8988T (cell line): ENCODE measurements around the gene TMEM205.
A peak's percentile ranks its signal among the peaks of the same experiment; 100 is the strongest.

Source experiments
- DNase-seq: peaks from one replicate; pipeline ENCODE4 v3.0.0; 2011

TMEM205 gene

DNA sequence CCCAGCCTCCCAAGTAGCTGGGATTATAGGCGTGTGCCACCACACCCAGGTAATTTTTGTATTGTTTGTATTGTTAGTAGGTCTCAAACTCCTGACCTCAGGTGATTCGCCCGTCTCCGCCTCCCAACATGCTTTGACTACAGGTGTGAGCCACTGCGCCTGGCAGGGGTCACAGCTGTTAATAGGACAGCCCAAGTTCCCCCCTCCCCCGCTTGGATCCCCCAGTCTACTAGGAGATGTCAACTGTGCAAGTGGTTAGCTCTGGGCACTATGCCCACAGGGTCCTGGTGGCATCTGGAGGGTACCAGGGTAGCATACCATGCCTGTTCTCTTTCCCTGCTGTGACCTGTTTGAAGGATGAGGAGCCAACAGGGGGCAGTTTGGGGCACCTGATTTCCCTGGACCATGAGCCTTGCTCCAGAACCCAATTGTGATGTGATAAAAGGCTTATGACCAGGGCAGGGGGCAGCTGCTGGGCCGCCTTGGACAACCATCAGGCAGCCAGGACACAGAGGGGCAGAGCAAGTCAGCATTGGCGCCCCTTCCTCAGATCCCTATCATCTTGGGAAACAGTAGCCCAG, 50.3 kb downstream of the TMEM205 start, which contains the start of gene TSPAN16:
Gene TSPAN16, plus strand, starts transcription at position 496 of the 581 bp plus-strand sequence. CDS start 138 bp downstream, outside the sequence.
- DNase-seq = no peak

DNA sequence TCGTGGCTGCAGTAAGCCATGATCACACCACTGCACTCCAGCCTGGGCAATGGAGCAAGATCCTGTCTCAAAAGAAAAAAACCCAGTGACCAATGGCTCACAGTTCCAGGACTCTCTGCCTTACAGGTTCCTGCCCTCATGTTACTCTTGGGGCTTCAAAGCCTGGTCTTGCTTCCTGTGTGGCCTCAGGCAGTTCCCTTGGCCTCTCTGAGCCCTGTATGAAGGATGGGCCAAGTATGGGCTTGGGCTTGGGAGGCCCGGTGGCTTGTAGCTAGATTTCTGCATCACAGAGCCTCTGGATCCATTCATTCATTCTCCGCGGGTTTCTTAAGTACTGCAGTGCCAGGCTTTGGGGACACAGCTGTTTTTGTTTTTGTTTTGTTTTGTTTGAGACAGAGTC, 50.9 kb downstream of the TMEM205 start:
- no peak for DNase-seq

DNA sequence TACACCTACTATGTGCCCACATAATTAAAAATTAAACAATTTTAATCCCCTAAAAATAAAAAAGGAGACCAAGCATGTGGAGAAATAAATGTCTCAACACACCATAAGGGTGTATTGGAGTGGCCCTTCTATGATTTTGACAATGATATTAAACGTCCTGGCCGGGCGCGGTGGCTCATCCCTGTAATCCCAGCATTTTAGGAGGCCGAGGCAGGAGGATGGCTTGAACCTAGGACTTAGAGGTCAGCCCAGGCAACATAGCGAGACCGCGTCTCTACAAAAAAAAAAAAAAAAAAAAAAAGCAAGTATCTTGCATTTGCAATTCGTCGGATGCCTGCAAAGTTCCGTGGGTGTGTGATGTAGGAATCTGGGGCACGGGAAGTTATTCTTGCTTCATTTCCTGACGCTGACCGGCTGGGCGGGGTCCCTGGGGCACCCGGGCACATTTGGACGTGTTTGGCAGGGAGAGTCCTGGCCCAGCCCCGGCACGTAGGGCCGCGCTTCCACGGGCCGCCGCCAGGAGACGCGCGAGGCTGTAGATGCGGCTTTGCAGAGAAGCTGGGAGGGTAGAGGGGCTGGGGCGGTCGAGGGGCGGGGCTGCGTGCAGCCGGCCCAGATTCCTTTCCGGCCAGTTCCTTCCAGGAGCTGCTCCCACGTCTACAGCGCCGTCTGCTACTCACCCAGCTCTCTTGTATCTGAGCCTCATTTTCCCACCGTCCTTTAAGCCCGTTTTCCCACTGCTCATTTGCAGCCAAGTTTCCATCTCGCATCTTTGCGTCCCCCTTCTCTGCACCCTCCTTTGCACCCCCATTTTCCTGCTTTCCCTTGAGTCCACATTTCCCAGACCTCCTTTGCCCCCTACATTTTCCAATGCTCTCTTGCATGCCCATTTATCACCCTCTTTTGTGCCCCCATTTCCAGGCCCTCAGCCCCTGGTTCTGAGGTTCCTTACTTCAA, 52.4 kb downstream of the TMEM205 start:
- peak; percentile 69 for DNase-seq
